OCI-LY3 (cell line): ENCODE data around the gene ANKRD42.
"Not testable (repeated sequence)": the region's sequence is repeated elsewhere in the genome, so short reads cannot be mapped to it uniquely, and the experiment has no call there.

ENCODE experiments used
- H2AFZ ChIP-seq: fragments of 200-600, 300-600 bp; shearing (Covaris generic); 2 replicates; pipeline ENCODE4 v1.6.0; 2014; ENCODE audit warnings: antibody characterized with exemption, low read depth, low read length
- H3K27ac ChIP-seq: fragments of 200-600, 300-600 bp; sonication (generic); 2 replicates; pipeline ENCODE4 v1.5.1; 2014; ENCODE audit warnings: mild to moderate bottlenecking, low read length, moderate library complexity, mixed read lengths
- H3K27me3 ChIP-seq: fragments of 200-600, 300-600 bp; sonication (generic); 2 replicates; pipeline ENCODE4 v1.6.1; 2014; ENCODE audit warnings: low read depth, low read length, mixed read lengths
- H3K36me3 ChIP-seq: fragments of 200-600, 300-600 bp; sonication (generic); replicated peaks from 2 replicates; pipeline ENCODE3; 2014; ENCODE audit warnings: low read depth, low read length, mixed read lengths
- H3K4me1 ChIP-seq: fragments of 300-600, 200-600 bp; sonication (generic); 2 replicates; pipeline ENCODE4 v1.6.1; 2014; ENCODE audit warnings: low read length, mixed read lengths
- H3K4me2 ChIP-seq: fragments of 200-600, 300-600 bp; sonication (generic); 2 replicates; pipeline ENCODE4 v1.6.1; 2014; ENCODE audit warnings: low read length, mixed read lengths
- H3K4me3 ChIP-seq: fragments of 300-600, 200-600 bp; sonication (generic); 2 replicates; pipeline ENCODE4 v1.5.1; 2014; ENCODE audit warnings: antibody characterized with exemption, mild to moderate bottlenecking, low read length, moderate library complexity
- H3K79me2 ChIP-seq: fragments of 300-600, 200-600 bp; shearing (Covaris generic); 2 replicates; pipeline ENCODE4 v1.6.1; 2014; ENCODE audit warnings: mild to moderate bottlenecking, low read length, mixed read lengths
- H3K9ac ChIP-seq: fragments of 300-600, 200-600 bp; shearing (Covaris generic); 2 replicates; pipeline ENCODE4 v1.6.0; 2014; ENCODE audit warnings: mild to moderate bottlenecking, low read length, moderate library complexity
- H3K9me3 ChIP-seq: fragments of 200-600, 300-600 bp; shearing (Covaris generic); 2 replicates; pipeline ENCODE4 v1.6.1; 2014; ENCODE audit warnings: low read length, mixed read lengths; ENCODE audit not compliant: insufficient read depth
- H4K20me1 ChIP-seq: fragments of 200-600, 300-600 bp; sonication (generic); 2 replicates; pipeline ENCODE4 v1.6.1; 2016; ENCODE audit warnings: low read length, mixed read lengths; ENCODE audit not compliant: insufficient read depth
- CTCF ChIP-seq: fragments of 200-600, 300-600 bp; sonication (generic); IDR thresholded peaks from 2 replicates; pipeline ENCODE4 v1.5.1; 2014; ENCODE audit warnings: antibody characterized with exemption, low read length, low read depth
- EZH2phosphoT487 ChIP-seq: fragments of 200-600 bp; shearing (Covaris generic); IDR thresholded peaks from 2 replicates; pipeline ENCODE4 v1.6.1; 2018; ENCODE audit warnings: antibody characterized with exemption, mixed run types, low read depth

The ANKRD42 gene

DNA sequence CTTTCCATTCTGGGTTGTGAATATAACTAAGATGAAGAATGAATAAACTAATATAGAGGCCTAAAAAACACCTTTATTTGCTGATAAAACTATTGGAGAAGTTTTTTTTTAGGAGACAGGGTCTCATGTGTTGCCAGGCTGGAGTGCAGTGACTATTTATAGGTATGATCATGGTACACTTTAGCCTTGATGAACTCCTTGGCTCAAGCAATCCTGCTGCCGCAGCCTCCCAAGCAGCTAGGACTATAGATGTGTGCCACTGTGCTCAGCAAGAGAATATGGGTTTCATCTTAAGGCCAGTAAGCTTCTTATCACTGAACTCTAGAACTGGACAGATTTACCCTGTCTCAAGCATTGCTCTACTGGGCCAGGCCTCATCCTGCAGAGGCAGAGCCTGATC lies 66.0 kb downstream of the ANKRD42 start:
- Histone ChIP-seq H3K9ac (no peak overlapping the region), H4K20me1 (no peaks in the 10 kb centered on the region), H3K27me3 (no peaks in the 10 kb centered on the region), H3K4me1 (no peaks in the 10 kb centered on the region), H2AFZ (no peak overlapping the region), H3K36me3 (no peaks in the 10 kb centered on the region), H3K4me3 (no peak overlapping the region), H3K79me2 (no peaks in the 10 kb centered on the region), H3K9me3 (no peaks in the 10 kb centered on the region), H3K4me2 (no peak overlapping the region), H3K27ac (no peak overlapping the region)
- TF ChIP-seq CTCF (no peak), EZH2phosphoT487 (no peak)

DNA sequence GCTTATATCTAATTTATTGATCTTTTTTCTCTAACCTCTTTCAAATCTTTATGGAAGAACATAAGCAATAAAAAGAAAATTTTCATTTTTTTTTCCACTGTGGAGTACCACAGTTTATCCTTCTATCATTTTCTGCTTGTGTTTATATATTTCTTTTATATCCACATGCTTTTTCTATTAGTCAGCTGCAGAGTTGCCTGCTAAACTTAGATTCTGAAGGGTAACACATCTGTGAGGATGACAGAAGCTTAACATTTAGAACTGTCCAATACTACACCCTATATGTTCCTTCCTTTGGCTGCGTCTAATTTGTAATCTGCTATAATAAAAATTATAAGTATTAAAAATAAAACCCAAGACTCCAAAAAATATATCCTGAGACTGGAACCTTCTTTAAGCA lies 71.8 kb downstream of the ANKRD42 start:
- Histone ChIP-seq H3K4me1 (no peaks in the 10 kb centered on the region), H3K4me2 (no peak overlapping the region), H3K27ac (no peak overlapping the region), H3K79me2 (no peaks in the 10 kb centered on the region), H3K36me3 (peaks cover 2% of the 10 kb centered on the region), H3K9me3 (no peaks in the 10 kb centered on the region), H3K27me3 (no peaks in the 10 kb centered on the region), H4K20me1 (no peaks in the 10 kb centered on the region), H2AFZ (no peak overlapping the region), H3K9ac (no peak overlapping the region), H3K4me3 (no peak overlapping the region)
- no peak for TF ChIP-seq CTCF

DNA sequence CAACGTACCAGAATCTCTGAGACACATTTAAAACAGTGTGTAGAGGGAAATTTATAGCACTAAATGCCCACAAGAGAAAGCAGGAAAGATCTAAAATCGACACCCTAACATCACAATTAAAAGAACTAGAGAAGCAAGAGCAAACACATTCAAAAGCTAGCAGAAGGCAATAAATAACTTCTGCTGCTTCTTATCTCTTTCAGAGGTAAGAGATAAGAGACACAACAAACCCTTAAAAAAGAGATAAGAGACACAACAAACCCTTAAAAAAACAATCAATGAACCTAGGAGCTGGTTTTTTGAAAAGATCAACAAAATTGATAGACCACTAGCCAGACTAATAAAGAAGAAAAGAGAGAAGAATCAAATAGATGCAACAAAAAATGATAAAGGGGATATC lies 75.6 kb downstream of the ANKRD42 start:
- not testable (repeated sequence) for H3K4me3 ChIP-seq, H3K9ac ChIP-seq, H2AFZ ChIP-seq, H3K9me3 ChIP-seq, H3K79me2 ChIP-seq, H3K27me3 ChIP-seq, H3K27ac ChIP-seq, H3K4me2 ChIP-seq, H4K20me1 ChIP-seq, H3K4me1 ChIP-seq
- peaks cover 12% of the 10 kb centered on the region for H3K36me3 ChIP-seq

GRCh38 chr11:83271734-83272133 lies 78.2 kb downstream of the ANKRD42 start:
- H3K27ac ChIP-seq, H3K9ac ChIP-seq, H3K4me3 ChIP-seq, H4K20me1 ChIP-seq, H3K79me2 ChIP-seq, H2AFZ ChIP-seq, H3K4me2 ChIP-seq, H3K27me3 ChIP-seq, H3K9me3 ChIP-seq, H3K4me1 ChIP-seq: not testable (repeated sequence)
- H3K36me3 ChIP-seq = peaks cover 12% of the 10 kb centered on the region

- H3K9ac ChIP-seq = no peak overlapping the region
- H3K79me2 ChIP-seq = no peaks in the 10 kb centered on the region
- H2AFZ ChIP-seq = no peak overlapping the region
- H3K4me1 ChIP-seq = no peaks in the 10 kb centered on the region
- H3K4me3 ChIP-seq = no peak overlapping the region
- TF ChIP-seq CTCF (no peak), EZH2phosphoT487 (no peak)
- H4K20me1 ChIP-seq = no peaks in the 10 kb centered on the region
- H3K9me3 ChIP-seq = no peaks in the 10 kb centered on the region
- H3K4me2 ChIP-seq = no peak overlapping the region
- no peak overlapping the region for H3K27ac ChIP-seq
- no peaks in the 10 kb centered on the region for H3K27me3 ChIP-seq
- peaks cover 12% of the 10 kb centered on the region for H3K36me3 ChIP-seq
Observed at GRCh38 chr11:83272627-83273026, 79.1 kb downstream of the ANKRD42 start.
